ENCODE results near the gene HADHA. TPM values are rescaled to one million over a fixed set of nuclear protein-coding genes. Genes with fewer than 3 reads are reported as not detected.

HADHA gene
- total RNA-seq, 1 donor from 2014 or later: 120 TPM

GRCh38 chr2:26285931-26286330 lies 41.5 kb upstream of the HADHA start:
- H3K9me3 Mint-ChIP-seq: no peaks in the 10 kb centered on the region
- H3K9ac ChIP-seq: no peak overlapping the region
- no peaks in the 10 kb centered on the region for H3K79me2 ChIP-seq (ENCODE audit: low read depth)
- H3K4me1 ChIP-seq: no peaks in the 10 kb centered on the region
- no peaks in the 10 kb centered on the region for H4K20me1 ChIP-seq (ENCODE audit: low read depth)
- no peak overlapping the region for H3K27ac Mint-ChIP-seq
- no peaks in the 10 kb centered on the region for H3F3A ChIP-seq (ENCODE audit: low read depth)
- H3K27me3 ChIP-seq: no peaks in the 10 kb centered on the region
- H3K27ac ChIP-seq: no peak overlapping the region
- no peak for DNase-seq (ENCODE audit: low spot score)
- TF ChIP-seq CTCF (IDR thresholded peaks at IDR 0.05) (no peak), EZH2phosphoT487 (IDR thresholded peaks at IDR 0.05) (no peak), EZH2 (IDR thresholded peaks at IDR 0.05) (no peak)
- peaks cover 31% of the 10 kb centered on the region for H3K36me3 Mint-ChIP-seq
- H2AFZ ChIP-seq (replicated peaks): no peak overlapping the region
- no peak overlapping the region for H3K4me3 Mint-ChIP-seq
- peaks cover 3% of the 10 kb centered on the region for H3K36me3 ChIP-seq
- no peaks in the 10 kb centered on the region for H3K9me3 ChIP-seq (ENCODE audit: low read depth)
- H3K27me3 Mint-ChIP-seq (ENCODE audit: insufficient read depth, low read depth): peaks cover 3% of the 10 kb centered on the region
- H3K4me1 Mint-ChIP-seq: no peaks in the 10 kb centered on the region
- H3K4me2 ChIP-seq: no peak overlapping the region
- H3K4me3 ChIP-seq: no peak overlapping the region

- no peak for TF ChIP-seq EZH2phosphoT487 (IDR thresholded peaks at IDR 0.05)
- TF ChIP-seq EZH2 (IDR thresholded peaks at IDR 0.05): no peak
- TF ChIP-seq CTCF (IDR thresholded peaks at IDR 0.05): no peak
- no peak overlapping the region for H3K4me2 ChIP-seq
- Mint-ChIP-seq H3K4me1 (no peaks in the 10 kb centered on the region), H3K27me3 (ENCODE audit: insufficient read depth, low read depth) (peaks cover 5% of the 10 kb centered on the region), H3K4me3 (no peak overlapping the region), H3K36me3 (peaks cover 31% of the 10 kb centered on the region), H3K27ac (no peak overlapping the region), H3K9me3 (no peaks in the 10 kb centered on the region)
- no peak overlapping the region for H3K9ac ChIP-seq
- H3K79me2 ChIP-seq (ENCODE audit: low read depth): no peaks in the 10 kb centered on the region
- H3K4me3 ChIP-seq: no peak overlapping the region
- no peak for DNase-seq (ENCODE audit: low spot score)
- no peak overlapping the region for H2AFZ ChIP-seq (replicated peaks)
- no peaks in the 10 kb centered on the region for H3K4me1 ChIP-seq
- no peak overlapping the region for H3K27ac ChIP-seq
- peaks cover 3% of the 10 kb centered on the region for H3K36me3 ChIP-seq
- H3K27me3 ChIP-seq: no peaks in the 10 kb centered on the region
- H4K20me1 ChIP-seq (ENCODE audit: low read depth): no peaks in the 10 kb centered on the region
- H3F3A ChIP-seq (ENCODE audit: low read depth): no peaks in the 10 kb centered on the region
- no peaks in the 10 kb centered on the region for H3K9me3 ChIP-seq (ENCODE audit: low read depth)
These were observed 39.7 kb upstream of the HADHA start for GRCh38 chr2:26284132-26284531.

- no peaks in the 10 kb centered on the region for H3K4me1 ChIP-seq
- Mint-ChIP-seq H3K4me1 (no peaks in the 10 kb centered on the region), H3K4me3 (no peak overlapping the region), H3K9me3 (no peaks in the 10 kb centered on the region), H3K27ac (no peak overlapping the region), H3K36me3 (peaks cover 31% of the 10 kb centered on the region), H3K27me3 (ENCODE audit: insufficient read depth, low read depth) (peaks cover 5% of the 10 kb centered on the region)
- no peaks in the 10 kb centered on the region for H3K9me3 ChIP-seq (ENCODE audit: low read depth)
- no peak overlapping the region for H3K27ac ChIP-seq
- H3K4me3 ChIP-seq: no peak overlapping the region
- no peak for DNase-seq (ENCODE audit: low spot score)
- no peak overlapping the region for H2AFZ ChIP-seq (replicated peaks)
- H3K27me3 ChIP-seq: no peaks in the 10 kb centered on the region
- H4K20me1 ChIP-seq (ENCODE audit: low read depth): no peaks in the 10 kb centered on the region
- H3F3A ChIP-seq (ENCODE audit: low read depth): no peaks in the 10 kb centered on the region
- no peak overlapping the region for H3K9ac ChIP-seq
- TF ChIP-seq EZH2 (IDR thresholded peaks at IDR 0.05): no peak
- no peak for TF ChIP-seq CTCF (IDR thresholded peaks at IDR 0.05)
- no peak for TF ChIP-seq EZH2phosphoT487 (IDR thresholded peaks at IDR 0.05)
- H3K4me2 ChIP-seq: no peak overlapping the region
- H3K79me2 ChIP-seq (ENCODE audit: low read depth): no peaks in the 10 kb centered on the region
- peaks cover 3% of the 10 kb centered on the region for H3K36me3 ChIP-seq
These were observed 39.2 kb upstream of the HADHA start for GRCh38 chr2:26283606-26284005.
